ENCODE results near the gene ERMN.
A peak's percentile ranks its signal among the peaks of the same experiment; 100 is the strongest.

Gene ERMN

GRCh38 chr2:157336137-157337010 is 10.8 kb upstream of the ERMN start:
- Histone ChIP-seq H3K9me3 (no peaks in the 10 kb centered on the region), H3K4me3 (ENCODE audit: low read depth in 1 of 2, low read length in 1 of 2) (no peak overlapping the region), H3K27ac (no peak overlapping the region), H3K36me3 (no peaks in the 10 kb centered on the region), H3K4me1 (ENCODE audit: control insufficient read depth in 1 of 2, insufficient read depth in 1 of 2, low read depth in 1 of 2, low read length in 1 of 2) (peaks cover 0 to 5% of the 10 kb centered on the region in 2 experiments), H3K27me3 (no peaks in the 10 kb centered on the region)
- peak; percentile 65 for TF ChIP-seq CTCF (IDR thresholded peaks at IDR 0.05)

- no peak for TF ChIP-seq CTCF (IDR thresholded peaks at IDR 0.05)
- Histone ChIP-seq H3K9me3 (no peaks in the 10 kb centered on the region), H3K27me3 (no peaks in the 10 kb centered on the region), H3K27ac (no peak overlapping the region), H3K4me1 (ENCODE audit: control insufficient read depth in 1 of 2, insufficient read depth in 1 of 2, low read depth in 1 of 2, low read length in 1 of 2) (peaks cover 0 to 5% of the 10 kb centered on the region in 2 experiments), H3K36me3 (no peaks in the 10 kb centered on the region), H3K4me3 (ENCODE audit: low read depth in 1 of 2, low read length in 1 of 2) (no peak overlapping the region)
Observed at GRCh38 chr2:157334797-157335196, 9.2 kb upstream of the ERMN start.

DNA sequence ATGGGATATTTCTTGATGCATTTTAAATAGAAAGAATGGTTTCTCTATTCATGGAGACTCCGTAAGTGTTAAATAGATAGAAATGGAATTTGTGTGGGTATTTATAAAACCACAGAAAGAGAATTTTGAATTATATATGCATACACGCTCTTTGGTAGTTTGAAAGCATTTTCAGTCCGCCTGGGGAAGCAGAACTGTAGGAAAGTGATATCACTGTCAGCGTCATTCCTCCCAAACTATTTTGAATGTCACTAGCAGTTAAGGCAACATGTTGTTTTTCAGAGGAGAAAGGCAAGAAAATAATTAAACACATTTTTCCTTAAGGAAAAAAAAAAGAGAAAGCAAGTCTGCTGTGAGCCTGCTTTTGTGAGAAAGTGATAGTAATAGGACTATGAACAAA is 8.7 kb upstream of the ERMN start:
- TF ChIP-seq CTCF (IDR thresholded peaks at IDR 0.05): no peak
- no peaks in the 10 kb centered on the region for H3K9me3 ChIP-seq

GRCh38 chr2:157333304-157334047 is 7.9 kb upstream of the ERMN start:
- Histone ChIP-seq H3K4me1 (ENCODE audit: control insufficient read depth in 1 of 2, insufficient read depth in 1 of 2, low read depth in 1 of 2, low read length in 1 of 2) (peaks cover 0 to 5% of the 10 kb centered on the region in 2 experiments), H3K27me3 (no peaks in the 10 kb centered on the region), H3K27ac (no peak overlapping the region), H3K9me3 (no peaks in the 10 kb centered on the region), H3K4me3 (ENCODE audit: low read depth in 1 of 2, low read length in 1 of 2) (no peak overlapping the region), H3K36me3 (no peaks in the 10 kb centered on the region)
- TF ChIP-seq CTCF (IDR thresholded peaks at IDR 0.05): no peak

More for the DNA sequence above, 8.7 kb upstream of the ERMN start:
- H3K4me1 ChIP-seq (ENCODE audit: control insufficient read depth in 1 of 2, insufficient read depth in 1 of 2, low read depth in 1 of 2, low read length in 1 of 2): peaks cover 0 to 5% of the 10 kb centered on the region in 2 experiments
- no peaks in the 10 kb centered on the region for H3K36me3 ChIP-seq
- H3K27ac ChIP-seq: no peak overlapping the region
- no peaks in the 10 kb centered on the region for H3K27me3 ChIP-seq
- no peak overlapping the region for H3K4me3 ChIP-seq (ENCODE audit: low read depth in 1 of 2, low read length in 1 of 2)

GRCh38 chr2:157329524-157329923 is 3.9 kb upstream of the ERMN start:
- H3K27me3 ChIP-seq: no peaks in the 10 kb centered on the region
- H3K4me3 ChIP-seq (ENCODE audit: low read depth in 1 of 2, low read length in 1 of 2): no peak overlapping the region
- TF ChIP-seq CTCF (IDR thresholded peaks at IDR 0.05): no peak
- peaks cover 0 to 5% of the 10 kb centered on the region in 2 experiments for H3K4me1 ChIP-seq (ENCODE audit: control insufficient read depth in 1 of 2, insufficient read depth in 1 of 2, low read depth in 1 of 2, low read length in 1 of 2)
- no peaks in the 10 kb centered on the region for H3K9me3 ChIP-seq
- no peaks in the 10 kb centered on the region for H3K36me3 ChIP-seq
- no peak overlapping the region for H3K27ac ChIP-seq

Data from neutrophil (primary cell).